Spleen (tissue), 7 donors: ENCODE results near the gene PDE4B.

Source experiments
- POLR2A ChIP-seq, 3 donors: fragments of 450-650 bp; IDR thresholded peaks; one replicate each; pipeline ENCODE4 v1.5.1; 2017; ENCODE audit warnings: antibody characterized with exemption in 3 of 3, mild to moderate bottlenecking in 1 of 3
- TF ChIP-seq, protein P1 (sequence below), 11 experiments: fragments of 200-600 bp in 7 of 11; fragments of 450-650 bp in 4 of 11; sonication (generic) in 4 of 11; IDR thresholded peaks in 8 of 11; conservative IDR thresholded peaks in 3 of 11; 1 replicate in 7 of 11; 2 replicates in 4 of 11; pipeline versions ENCODE4 v1.4.0 to v1.8.0; 2016 to 2021; ENCODE audit warnings: antibody characterized with exemption in 11 of 11, inconsistent platforms in 4 of 11, mild to moderate bottlenecking in 1 of 11
- donor health status: DM: no; HTN: no; CAD: no; lungs with moderate emphysema.
- donor health status: DM: no; HTN: no; CAD: no.
- donor health status: DM: no; HTN: no; CAD: no.

DNA sequence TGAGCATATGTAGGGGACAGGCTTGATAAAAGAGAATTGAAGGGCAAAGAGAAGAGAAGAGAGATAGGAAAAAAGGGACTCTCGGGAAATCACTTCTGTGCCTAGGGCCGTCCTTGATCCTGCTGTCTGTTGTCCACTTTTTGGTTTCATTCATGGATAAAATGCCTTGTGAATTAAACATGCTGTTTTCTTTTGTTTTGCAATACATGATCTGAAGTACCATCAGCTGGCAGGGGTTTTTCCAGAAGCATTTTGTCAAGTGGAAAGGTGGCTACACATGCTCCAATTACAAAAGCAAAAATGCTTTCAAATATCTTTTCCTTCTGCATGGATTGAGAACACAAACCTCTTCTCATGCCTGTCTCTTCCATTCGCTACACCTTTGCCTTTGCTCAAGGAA is 361.7 kb downstream of the PDE4B start:
- no peak for TF ChIP-seq POLR2A (IDR thresholded peaks at IDR 0.05)
- TF ChIP-seq, protein P1, sequence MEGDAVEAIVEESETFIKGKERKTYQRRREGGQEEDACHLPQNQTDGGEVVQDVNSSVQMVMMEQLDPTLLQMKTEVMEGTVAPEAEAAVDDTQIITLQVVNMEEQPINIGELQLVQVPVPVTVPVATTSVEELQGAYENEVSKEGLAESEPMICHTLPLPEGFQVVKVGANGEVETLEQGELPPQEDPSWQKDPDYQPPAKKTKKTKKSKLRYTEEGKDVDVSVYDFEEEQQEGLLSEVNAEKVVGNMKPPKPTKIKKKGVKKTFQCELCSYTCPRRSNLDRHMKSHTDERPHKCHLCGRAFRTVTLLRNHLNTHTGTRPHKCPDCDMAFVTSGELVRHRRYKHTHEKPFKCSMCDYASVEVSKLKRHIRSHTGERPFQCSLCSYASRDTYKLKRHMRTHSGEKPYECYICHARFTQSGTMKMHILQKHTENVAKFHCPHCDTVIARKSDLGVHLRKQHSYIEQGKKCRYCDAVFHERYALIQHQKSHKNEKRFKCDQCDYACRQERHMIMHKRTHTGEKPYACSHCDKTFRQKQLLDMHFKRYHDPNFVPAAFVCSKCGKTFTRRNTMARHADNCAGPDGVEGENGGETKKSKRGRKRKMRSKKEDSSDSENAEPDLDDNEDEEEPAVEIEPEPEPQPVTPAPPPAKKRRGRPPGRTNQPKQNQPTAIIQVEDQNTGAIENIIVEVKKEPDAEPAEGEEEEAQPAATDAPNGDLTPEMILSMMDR (IDR thresholded peaks at IDR 0.05 in 8 of 11, conservative IDR thresholded peaks at IDR 0.05 in 3 of 11) = no peak
